ENCODE measurements around the gene SVIL. TPM values are rescaled to one million over a fixed set of nuclear protein-coding genes. Genes with fewer than 3 reads are reported as not detected.
"Not testable (repeated sequence)": the region's sequence is repeated elsewhere in the genome, so short reads cannot be mapped to it uniquely, and the experiment has no call there.

SVIL gene
- total RNA-seq, 1 experiment from 2014 or later, result 147 TPM

DNA sequence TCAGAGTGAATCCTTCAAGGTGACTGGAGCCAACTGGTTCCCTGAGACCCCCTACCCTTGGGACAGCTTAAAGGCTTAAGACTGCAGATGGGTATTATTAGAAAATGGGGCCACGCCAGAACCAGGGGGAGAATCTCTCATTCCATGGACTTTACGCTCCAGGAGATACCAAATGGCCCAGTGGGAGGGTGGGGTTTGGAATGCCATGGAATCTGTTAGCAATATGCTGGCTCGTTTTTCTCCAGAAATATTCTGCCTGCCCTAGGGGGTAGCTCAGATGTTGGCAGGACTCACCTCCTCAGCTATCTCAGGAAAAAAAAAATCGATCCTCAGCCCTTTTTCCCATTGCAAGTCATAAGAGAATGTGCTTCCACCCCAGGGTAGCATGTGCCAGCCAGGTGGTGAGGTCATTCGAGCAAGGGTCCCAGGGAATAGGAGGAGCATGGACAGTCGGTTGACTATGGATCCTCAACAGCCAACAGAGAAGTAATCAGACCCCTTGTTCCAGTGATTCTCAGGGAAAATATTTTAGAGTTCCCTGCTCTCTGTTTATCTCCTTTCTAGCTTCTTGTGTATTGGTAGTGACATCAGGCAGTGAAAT is 22.9 kb downstream of the SVIL start:
- peaks cover 31% of the 10 kb centered on the region for H3K4me1 Mint-ChIP-seq (ENCODE audit: low read depth, unreplicated experiment)
- intact Hi-C loops (cut with micrococcal nuclease; ENCODE audit: unreplicated experiment), result no loop called here
- no peaks in the 10 kb centered on the region for H3K27me3 Mint-ChIP-seq (ENCODE audit: unreplicated experiment)
- BruUV-seq (replicated peaks), result no TSS peak
- TF ChIP-seq, protein P1, sequence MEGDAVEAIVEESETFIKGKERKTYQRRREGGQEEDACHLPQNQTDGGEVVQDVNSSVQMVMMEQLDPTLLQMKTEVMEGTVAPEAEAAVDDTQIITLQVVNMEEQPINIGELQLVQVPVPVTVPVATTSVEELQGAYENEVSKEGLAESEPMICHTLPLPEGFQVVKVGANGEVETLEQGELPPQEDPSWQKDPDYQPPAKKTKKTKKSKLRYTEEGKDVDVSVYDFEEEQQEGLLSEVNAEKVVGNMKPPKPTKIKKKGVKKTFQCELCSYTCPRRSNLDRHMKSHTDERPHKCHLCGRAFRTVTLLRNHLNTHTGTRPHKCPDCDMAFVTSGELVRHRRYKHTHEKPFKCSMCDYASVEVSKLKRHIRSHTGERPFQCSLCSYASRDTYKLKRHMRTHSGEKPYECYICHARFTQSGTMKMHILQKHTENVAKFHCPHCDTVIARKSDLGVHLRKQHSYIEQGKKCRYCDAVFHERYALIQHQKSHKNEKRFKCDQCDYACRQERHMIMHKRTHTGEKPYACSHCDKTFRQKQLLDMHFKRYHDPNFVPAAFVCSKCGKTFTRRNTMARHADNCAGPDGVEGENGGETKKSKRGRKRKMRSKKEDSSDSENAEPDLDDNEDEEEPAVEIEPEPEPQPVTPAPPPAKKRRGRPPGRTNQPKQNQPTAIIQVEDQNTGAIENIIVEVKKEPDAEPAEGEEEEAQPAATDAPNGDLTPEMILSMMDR (IDR thresholded peaks at IDR 0.05; ENCODE audit: unreplicated experiment), result no peak
- H3K27ac Mint-ChIP-seq (ENCODE audit: unreplicated experiment), result no peak overlapping the region
- H3K9me3 Mint-ChIP-seq (ENCODE audit: low read depth, unreplicated experiment), result peaks cover 3% of the 10 kb centered on the region
- H3K36me3 Mint-ChIP-seq (ENCODE audit: insufficient read depth, unreplicated experiment), result peaks cover 38% of the 10 kb centered on the region
- H3K4me3 Mint-ChIP-seq (ENCODE audit: low read depth, unreplicated experiment), result no peak overlapping the region
- DNase-seq, result no peak
- CTCF ChIA-PET, result no interaction called here

DNA sequence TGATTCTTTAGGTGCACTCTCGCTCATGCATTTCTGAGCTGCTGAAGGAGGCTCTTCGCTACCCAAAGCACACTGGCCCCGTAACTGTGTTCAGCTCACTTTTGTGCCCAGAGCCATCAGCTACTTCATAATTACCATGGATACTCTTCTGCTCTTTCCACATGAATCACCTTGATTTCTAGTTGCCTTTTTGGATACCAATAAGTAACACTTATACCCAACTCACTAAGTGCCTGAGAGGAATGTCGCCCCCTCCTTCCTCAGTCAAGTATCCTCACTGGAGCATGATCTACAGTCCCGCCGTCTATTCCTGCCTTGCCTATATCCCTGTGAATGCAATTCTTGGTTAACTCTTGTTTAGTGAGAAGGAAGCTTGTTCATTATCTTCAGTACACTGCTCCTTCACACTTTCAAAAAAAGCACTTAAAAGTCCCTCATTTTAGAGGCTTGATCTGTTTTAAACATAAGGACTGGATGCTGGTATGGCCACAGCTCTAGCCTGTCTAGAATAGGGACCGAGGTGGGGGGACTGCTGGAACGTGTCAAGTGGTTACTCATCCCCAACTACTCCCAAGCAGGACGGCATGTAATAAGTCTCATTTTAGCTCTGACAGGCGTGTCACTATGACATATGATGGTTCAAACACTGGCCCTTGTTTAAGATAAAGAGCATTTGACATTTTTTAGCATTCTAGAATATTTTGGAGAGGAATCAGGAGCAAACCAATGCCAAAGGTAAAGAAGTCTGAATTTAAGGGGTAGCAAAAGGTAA is 23.7 kb downstream of the SVIL start:
- Mint-ChIP-seq H3K36me3 (ENCODE audit: insufficient read depth, unreplicated experiment) (peaks cover 38% of the 10 kb centered on the region), H3K9me3 (ENCODE audit: low read depth, unreplicated experiment) (peaks cover 3% of the 10 kb centered on the region), H3K4me3 (ENCODE audit: low read depth, unreplicated experiment) (no peak overlapping the region), H3K4me1 (ENCODE audit: low read depth, unreplicated experiment) (peaks cover 31% of the 10 kb centered on the region), H3K27ac (ENCODE audit: unreplicated experiment) (peak overlapping the region; percentile 18), H3K27me3 (ENCODE audit: unreplicated experiment) (no peaks in the 10 kb centered on the region)
- CTCF ChIA-PET, result no interaction called here
- intact Hi-C loops (cut with micrococcal nuclease; ENCODE audit: unreplicated experiment), result no loop called here
- no peak for DNase-seq
- no TSS peak for BruUV-seq (replicated peaks)
- TF ChIP-seq, protein P1 (IDR thresholded peaks at IDR 0.05; ENCODE audit: unreplicated experiment), result no peak

DNA sequence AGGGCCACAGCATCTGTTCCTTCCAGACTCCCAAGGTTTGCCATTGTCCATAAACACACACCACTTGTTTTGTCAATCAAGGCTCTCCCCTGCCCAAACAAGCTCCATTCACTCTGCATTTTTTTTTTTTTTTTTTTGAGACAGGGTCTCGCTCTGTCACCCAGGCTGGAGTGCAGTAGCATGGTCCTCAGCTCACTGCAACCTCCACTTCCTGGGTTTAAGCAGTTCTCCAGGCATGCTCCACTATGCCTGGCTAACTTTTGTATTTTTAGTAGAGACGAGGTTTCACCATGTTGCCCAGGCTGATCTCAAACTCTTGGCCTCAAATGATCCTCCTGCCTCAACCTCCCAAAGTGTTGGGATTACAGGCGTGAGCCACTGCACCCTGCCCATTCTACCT is 24.4 kb downstream of the SVIL start:
- H3K4me3 Mint-ChIP-seq (ENCODE audit: low read depth, unreplicated experiment); H3K9me3 Mint-ChIP-seq (ENCODE audit: low read depth, unreplicated experiment); CTCF ChIA-PET; DNase-seq; intact Hi-C loops (cut with micrococcal nuclease; ENCODE audit: unreplicated experiment); BruUV-seq (replicated peaks); H3K27me3 Mint-ChIP-seq (ENCODE audit: unreplicated experiment): not testable (repeated sequence)
- peaks cover 24% of the 10 kb centered on the region for H3K4me1 Mint-ChIP-seq (ENCODE audit: low read depth, unreplicated experiment)
- peaks cover 40% of the 10 kb centered on the region for H3K36me3 Mint-ChIP-seq (ENCODE audit: insufficient read depth, unreplicated experiment)
- H3K27ac Mint-ChIP-seq (ENCODE audit: unreplicated experiment), result peak overlapping the region; percentile 18

DNA sequence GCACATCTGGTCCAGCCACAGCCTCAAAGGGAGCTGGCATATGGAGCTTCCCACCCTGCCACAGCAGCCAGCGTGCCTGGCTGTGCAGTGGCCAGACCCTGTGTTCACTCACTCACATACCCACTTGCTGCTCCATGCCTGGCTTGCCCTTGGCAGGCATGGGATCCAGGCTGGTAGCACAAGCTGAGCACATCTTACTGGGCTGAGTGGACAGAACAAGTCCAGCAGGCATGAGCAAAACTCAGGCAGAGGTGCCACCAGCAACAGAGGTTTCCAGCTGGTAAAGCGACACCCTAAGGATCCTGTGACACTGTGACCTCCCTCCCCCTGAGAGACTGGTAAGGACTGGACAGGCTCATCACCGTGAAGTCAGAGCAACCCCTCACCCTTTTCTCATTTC is 25.1 kb downstream of the SVIL start:
- CTCF ChIA-PET, result interaction anchor here (0.6 to 0.7 kb wide), 3 partner anchors 9 to 390 kb away, joined by 3 read pairs; no protein-coding TSS in a partner anchor
- Mint-ChIP-seq H3K9me3 (ENCODE audit: low read depth, unreplicated experiment) (peaks cover 3% of the 10 kb centered on the region), H3K4me1 (ENCODE audit: low read depth, unreplicated experiment) (peaks cover 21% of the 10 kb centered on the region), H3K4me3 (ENCODE audit: low read depth, unreplicated experiment) (no peak overlapping the region), H3K36me3 (ENCODE audit: insufficient read depth, unreplicated experiment) (peaks cover 42% of the 10 kb centered on the region), H3K27me3 (ENCODE audit: unreplicated experiment) (no peaks in the 10 kb centered on the region), H3K27ac (ENCODE audit: unreplicated experiment) (peak overlapping the region; percentile 18)
- no TSS peak for BruUV-seq (replicated peaks)
- TF ChIP-seq, protein P1 (IDR thresholded peaks at IDR 0.05; ENCODE audit: unreplicated experiment), result no peak
- intact Hi-C loops (cut with micrococcal nuclease; ENCODE audit: unreplicated experiment), result no loop called here
- no peak for DNase-seq

Data from Calu3 (cell line).